ENCODE results near the gene SNX30. TPM values are rescaled to one million over a fixed set of nuclear protein-coding genes. Genes with fewer than 3 reads are reported as not detected.

SNX30 gene
- total RNA-seq, 1 donor from 2014 or later = 4.3 TPM

GRCh38 chr9:112867275-112867991 is 116.9 kb downstream of the SNX30 start:
- DNase-seq (no peak), ATAC-seq (peak; percentile 39)
- intact Hi-C loops (cut with micrococcal nuclease) = no loop called here

DNA sequence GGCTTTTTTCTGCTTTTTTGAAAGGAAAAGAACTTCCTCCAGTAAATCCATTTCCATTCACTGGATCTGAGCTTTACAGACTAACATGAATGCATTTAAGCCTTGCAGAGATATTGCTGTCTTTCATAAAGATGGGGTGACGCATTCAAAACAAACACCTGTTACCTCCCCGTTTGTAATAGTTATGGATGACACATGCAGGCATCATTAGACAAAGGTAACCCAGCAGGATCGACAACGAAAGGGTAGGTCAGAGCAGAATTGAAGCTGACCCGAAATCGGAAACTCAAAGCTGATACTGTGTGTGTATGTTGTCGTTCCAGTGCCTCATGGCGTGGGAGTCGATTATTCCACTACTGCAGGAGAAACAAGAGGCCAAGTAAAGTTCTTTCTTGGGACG is 117.9 kb downstream of the SNX30 start:
- DNase-seq (no peak), ATAC-seq (no peak)
- intact Hi-C loops (cut with micrococcal nuclease) = no loop called here

- intact Hi-C loops (cut with micrococcal nuclease) = no loop called here
- ATAC-seq = no peak
- no peak for DNase-seq
Observed at GRCh38 chr9:112869041-112869529, 118.5 kb downstream of the SNX30 start.

- ATAC-seq = no peak
Observed at GRCh38 chr9:112869917-112870316, 119.4 kb downstream of the SNX30 start.

GRCh38 chr9:112870556-112870955 is 120.0 kb downstream of the SNX30 start:
- intact Hi-C loops (cut with micrococcal nuclease) = no loop called here
- ATAC-seq = no peak
- no peak for DNase-seq

More at GRCh38 chr9:112869917-112870316, 119.4 kb downstream of the SNX30 start:
- intact Hi-C loops (cut with micrococcal nuclease) = no loop called here
- DNase-seq = no peak

GRCh38 chr9:112872019-112872418 is 121.5 kb downstream of the SNX30 start:
- DNase-seq (no peak), ATAC-seq (no peak)
- intact Hi-C loops (cut with micrococcal nuclease) = no loop called here

GRCh38 chr9:112873773-112874405 is 123.3 kb downstream of the SNX30 start:
- intact Hi-C loops (cut with micrococcal nuclease) = no loop called here
- ATAC-seq = no peak

DNA sequence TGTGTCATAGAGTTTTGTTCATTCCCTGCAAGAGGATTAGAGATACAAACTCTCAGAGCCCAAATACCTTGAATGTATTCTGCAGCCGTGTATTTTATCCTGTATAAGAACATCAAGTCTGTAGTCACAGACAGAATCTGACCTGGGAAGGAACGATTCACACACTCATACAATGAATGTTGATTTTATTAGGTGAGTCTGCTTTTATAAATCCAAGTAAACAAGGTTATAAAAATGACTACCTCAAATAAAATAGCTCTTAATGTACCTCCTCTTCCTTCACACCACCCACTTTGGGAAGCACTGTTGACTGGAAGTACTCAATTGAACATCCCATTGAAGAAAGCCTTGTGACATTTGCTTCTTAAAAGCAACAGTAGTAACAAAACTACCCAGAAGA is 128.2 kb downstream of the SNX30 start:
- intact Hi-C loops (cut with micrococcal nuclease) = no loop called here
- no peak for ATAC-seq
- DNase-seq = no peak

More at GRCh38 chr9:112873773-112874405, 123.3 kb downstream of the SNX30 start:
- DNase-seq = no peak

DNA sequence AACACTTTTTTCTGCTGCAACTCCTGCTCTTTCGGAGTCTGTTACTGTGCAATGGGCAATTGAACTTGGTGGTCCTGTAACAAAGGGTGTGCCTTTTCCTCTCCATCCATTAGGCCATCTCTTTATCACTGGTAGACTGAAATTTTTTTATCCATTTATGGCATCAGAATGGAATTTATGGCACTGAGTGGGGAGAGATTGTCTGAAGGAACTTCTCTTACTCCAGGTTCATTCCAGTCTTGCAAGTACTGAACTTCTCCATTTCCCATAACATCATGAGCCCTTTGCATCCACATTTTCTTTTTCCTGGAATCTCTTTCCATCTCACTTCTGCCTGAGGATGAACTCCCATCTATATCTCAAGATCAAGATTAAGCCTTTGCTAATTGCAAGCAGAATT is 130.1 kb downstream of the SNX30 start:
- intact Hi-C loops (cut with micrococcal nuclease) = no loop called here
- ATAC-seq (no peak), DNase-seq (no peak)

DNA sequence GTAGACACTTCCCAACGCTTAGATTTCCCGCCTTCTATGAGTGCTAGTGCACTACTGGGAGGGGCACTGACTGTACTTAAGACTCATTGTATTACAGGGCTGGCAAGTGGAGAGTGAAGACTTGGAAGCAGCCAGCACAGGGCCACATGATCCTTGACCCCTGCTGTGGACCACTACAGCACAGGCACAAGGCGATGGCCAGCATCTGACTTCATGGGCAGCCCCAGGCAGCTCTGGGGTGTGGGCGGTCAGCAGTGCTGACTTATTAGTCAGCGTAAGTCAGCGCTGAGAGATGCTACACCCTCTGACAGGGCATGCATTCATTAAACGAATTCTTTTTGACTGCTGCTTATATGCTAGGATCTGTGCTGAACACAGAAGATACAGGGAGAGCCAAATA is 130.8 kb downstream of the SNX30 start:
- DNase-seq (no peak), ATAC-seq (no peak)
- intact Hi-C loops (cut with micrococcal nuclease) = no loop called here

DNA sequence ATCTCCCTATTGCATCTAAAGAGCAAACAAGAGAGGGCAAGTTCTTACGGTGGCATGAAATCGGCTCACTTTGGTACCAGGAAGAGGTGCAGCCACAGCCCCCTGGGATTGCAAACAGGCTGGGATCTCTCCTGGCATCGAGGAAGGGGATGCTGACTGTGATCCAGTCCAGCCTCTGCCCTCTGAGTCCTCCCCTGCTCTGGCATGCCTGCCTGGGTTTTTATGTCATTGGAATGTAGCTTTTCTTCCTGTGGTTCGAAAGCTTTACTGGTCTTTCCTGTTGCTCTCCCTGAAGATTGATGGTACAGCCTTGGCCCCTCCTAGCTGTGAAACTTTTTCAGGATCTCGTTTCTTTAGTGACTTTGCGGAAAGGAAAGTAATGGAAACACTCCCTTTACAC is 133.5 kb downstream of the SNX30 start:
- ATAC-seq (no peak), DNase-seq (no peak)
- intact Hi-C loops (cut with micrococcal nuclease) = no loop called here

DNA sequence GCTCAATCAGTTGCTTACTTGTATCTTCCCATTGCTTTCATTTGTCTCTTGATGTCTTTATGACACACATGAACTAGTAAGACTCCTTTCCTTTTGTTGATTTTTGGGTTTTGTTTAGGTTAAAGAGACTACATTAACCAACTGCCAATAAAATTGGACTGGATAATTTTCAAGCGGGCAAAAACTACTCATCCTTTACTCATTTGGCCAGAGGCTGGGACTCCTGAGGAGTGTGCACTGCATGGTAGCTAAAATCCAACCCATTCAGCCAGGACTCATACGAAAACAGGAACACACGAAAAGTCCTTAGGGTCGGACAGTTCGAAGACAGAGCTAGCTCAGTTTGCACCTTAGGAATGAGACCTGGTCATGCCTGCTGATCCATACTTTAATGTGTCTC is 134.2 kb downstream of the SNX30 start:
- intact Hi-C loops (cut with micrococcal nuclease) = no loop called here
- ATAC-seq (no peak), DNase-seq (no peak)

GRCh38 chr9:112885324-112885723 is 134.8 kb downstream of the SNX30 start:
- DNase-seq = no peak
- intact Hi-C loops (cut with micrococcal nuclease) = no loop called here
- no peak for ATAC-seq

- DNase-seq (no peak), ATAC-seq (no peak)
- intact Hi-C loops (cut with micrococcal nuclease) = no loop called here
Observed at GRCh38 chr9:112886351-112886750, 135.8 kb downstream of the SNX30 start.

- peak; percentile 43 for DNase-seq
- no peak for ATAC-seq
- intact Hi-C loops (cut with micrococcal nuclease) = no loop called here
Observed at GRCh38 chr9:112887381-112887780, 136.8 kb downstream of the SNX30 start.

DNA sequence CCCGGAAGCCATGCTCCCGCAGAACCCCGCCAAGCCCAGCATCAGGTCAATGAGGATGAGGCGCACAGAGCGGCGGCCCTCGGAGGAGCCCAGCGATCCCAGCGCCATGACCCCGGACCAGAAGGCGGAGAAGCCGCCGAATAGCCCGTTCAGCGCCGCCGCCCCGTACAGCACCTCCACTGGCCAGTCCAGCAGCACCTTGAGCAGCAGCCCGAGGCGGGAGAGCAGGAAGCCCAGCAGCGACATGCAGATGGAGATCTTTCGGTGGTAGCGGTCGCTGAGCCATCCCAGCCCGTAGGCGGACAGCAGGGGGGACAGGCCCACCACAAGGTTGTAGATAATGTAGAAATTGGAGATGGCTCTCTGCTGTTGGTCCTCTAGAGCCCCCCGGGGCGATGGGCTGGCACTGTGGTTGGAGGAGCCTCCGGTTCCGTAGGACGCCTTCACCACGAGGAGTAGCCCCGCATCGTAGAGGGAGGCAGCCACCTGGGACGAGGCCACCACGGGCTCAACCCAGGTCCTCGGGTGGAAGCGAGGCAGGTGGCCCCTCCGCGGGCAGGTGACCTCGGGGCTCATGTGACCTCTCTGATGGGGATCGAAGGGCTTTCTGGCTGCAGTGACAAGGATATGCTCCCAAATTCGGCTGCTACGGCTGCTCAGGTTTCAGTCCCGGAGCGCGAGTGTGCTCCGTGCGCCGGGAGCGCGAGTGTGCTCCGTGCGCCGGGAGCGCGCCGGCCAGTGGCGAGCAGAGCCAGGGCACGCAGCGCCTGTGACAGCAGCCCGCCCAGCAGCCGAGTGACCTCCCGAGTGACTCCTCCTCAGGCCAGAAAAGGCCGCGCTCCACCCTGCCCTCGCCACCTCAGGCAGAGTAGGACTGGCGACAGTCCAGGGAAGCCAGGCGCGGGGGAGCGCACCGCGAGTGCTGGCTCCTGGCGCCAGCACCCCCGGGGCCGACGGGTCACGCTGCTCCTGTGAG is 139.8 kb downstream of the SNX30 start, which contains the start of gene SLC46A2:
SLC46A2 (minus strand) TSS at position 771 of the 976 bp plus-strand sequence; CDS start at position 576, 195 bp downstream.
- ATAC-seq (peak; percentile 91), DNase-seq (peak; percentile 68)
- intact Hi-C loops (cut with micrococcal nuclease) = no loop called here

GRCh38 chr9:112891521-112891920 is 141.0 kb downstream of the SNX30 start:
- ATAC-seq (no peak), DNase-seq (no peak)
- intact Hi-C loops (cut with micrococcal nuclease) = no loop called here

- no peak for DNase-seq
- intact Hi-C loops (cut with micrococcal nuclease) = no loop called here
- ATAC-seq = no peak
Observed at GRCh38 chr9:112892981-112893380, 142.4 kb downstream of the SNX30 start.

DNA sequence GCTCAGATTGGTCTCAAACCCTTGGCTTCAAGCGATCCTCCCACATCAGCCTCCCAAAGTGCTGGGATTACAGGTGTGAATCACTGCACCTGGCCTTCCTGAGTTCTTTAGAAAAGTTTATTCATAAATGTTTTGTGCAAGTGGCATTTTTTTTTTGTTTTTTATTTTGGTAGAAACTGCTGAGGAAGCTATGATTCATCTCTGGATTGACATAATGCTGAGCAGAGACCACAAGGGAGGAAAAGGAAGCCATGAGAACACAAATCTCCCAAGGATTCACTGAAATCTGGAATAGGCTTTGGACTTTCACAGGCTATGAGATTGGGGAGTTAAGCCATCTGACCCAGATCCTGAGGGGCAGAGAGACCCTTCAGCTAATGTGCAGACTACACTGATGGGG is 143.5 kb downstream of the SNX30 start:
- ATAC-seq (no peak), DNase-seq (no peak)
- intact Hi-C loops (cut with micrococcal nuclease) = no loop called here

GRCh38 chr9:112894699-112895098 is 144.1 kb downstream of the SNX30 start:
- intact Hi-C loops (cut with micrococcal nuclease) = no loop called here
- no peak for ATAC-seq
- no peak for DNase-seq
